Fibroblast of skin of right biceps (primary cell): ENCODE data around the gene GRK4.

Experiments
- DNase-seq: peaks from one replicate; pipeline ENCODE4 v3.0.0-alpha.2; 2013

Gene GRK4

GRCh38 chr4:3074846-3075651 lies 111.7 kb downstream of the GRK4 start:
- DNase-seq, result peak; percentile 72

GRCh38 chr4:3075652-3075981 lies 112.2 kb downstream of the GRK4 start:
- no peak for DNase-seq

GRCh38 chr4:3077796-3078195 lies 114.4 kb downstream of the GRK4 start:
- no peak for DNase-seq

- DNase-seq, result no peak
Observed at GRCh38 chr4:3079694-3080123, 116.3 kb downstream of the GRK4 start.

GRCh38 chr4:3082925-3083515 lies 119.6 kb downstream of the GRK4 start:
- DNase-seq, result no peak

- no peak for DNase-seq
Observed at GRCh38 chr4:3083732-3084131, 120.4 kb downstream of the GRK4 start.

- no peak for DNase-seq
Observed at GRCh38 chr4:3085948-3086670, 122.7 kb downstream of the GRK4 start.

GRCh38 chr4:3087115-3087797 lies 123.9 kb downstream of the GRK4 start:
- no peak for DNase-seq
